Kidney tubule cell (primary cell): ENCODE results near the gene PLA2G10.
A peak's percentile ranks its signal among the peaks of the same experiment; 100 is the strongest.
"Not testable (repeated sequence)": the region's sequence is repeated elsewhere in the genome, so short reads cannot be mapped to it uniquely, and the experiment has no call there.

Source experiments
- DNase-seq: peaks from one replicate; pipeline ENCODE4 v3.0.0-alpha.2; 2018; ENCODE audit warnings: low spot score

PLA2G10 gene

DNA sequence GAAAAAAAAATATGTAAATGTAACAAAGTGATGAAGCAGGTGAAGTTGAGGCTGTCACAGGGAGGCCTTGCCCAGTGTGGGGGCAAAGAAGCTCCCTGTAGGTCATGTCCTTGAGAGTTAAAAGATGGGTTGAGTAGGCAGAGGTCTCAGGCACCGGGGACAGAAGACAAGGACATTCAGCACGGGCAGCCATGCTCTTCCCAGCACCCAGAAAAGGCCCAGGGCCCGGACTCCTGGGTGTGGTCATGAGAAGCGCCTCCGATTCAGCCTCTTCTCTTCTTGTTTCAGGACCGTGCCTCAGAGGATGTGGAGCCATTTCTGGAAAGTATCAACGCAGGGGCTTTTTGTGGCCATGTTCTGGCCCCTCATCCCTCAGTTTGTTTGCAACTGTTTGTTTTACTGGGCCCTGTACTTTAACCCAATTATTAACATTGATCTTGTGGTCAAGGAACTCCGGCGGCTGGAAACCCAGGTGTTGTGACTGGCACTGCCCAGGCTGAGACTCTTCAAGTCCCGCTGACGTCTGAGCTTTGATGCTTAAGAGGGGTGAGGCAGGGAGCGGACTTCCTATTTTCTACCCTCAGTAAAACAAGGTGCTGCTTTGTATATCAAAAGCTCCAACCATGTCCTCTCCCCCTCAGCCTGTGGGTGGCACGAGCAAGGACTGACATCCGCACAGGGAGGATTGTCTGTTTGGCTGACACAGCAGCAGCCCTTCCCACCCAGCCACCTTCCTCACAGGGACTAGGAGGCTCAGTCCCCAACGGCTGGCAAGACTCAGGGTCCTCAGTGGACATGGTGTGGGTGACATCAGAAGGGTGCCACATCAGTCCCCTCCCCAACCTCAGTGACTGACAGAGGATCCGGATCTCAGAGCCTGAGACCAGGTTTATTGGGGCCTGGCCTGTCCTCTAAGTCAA, 26.5 kb downstream of the PLA2G10 start:
- DNase-seq, result no peak

DNA sequence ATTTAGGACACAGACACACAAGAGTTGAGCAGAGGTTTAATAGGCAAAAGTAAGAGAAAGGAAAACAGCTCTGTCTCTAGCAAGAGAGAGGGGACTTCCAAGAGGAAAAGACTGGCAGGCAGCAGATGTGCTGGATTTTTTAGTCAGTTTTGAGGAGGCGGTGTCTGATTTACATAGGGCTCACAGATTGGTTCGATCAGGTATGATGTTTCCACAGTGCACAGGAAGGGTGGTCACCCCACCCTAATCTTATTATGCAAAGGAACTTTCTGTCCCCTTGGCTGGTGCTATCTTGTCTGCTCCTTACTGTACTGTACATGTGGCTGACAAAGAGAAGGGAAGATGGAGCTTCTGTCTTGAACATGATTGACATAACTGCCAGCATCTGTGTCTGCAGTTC, 36.0 kb downstream of the PLA2G10 start:
- no peak for DNase-seq

DNA sequence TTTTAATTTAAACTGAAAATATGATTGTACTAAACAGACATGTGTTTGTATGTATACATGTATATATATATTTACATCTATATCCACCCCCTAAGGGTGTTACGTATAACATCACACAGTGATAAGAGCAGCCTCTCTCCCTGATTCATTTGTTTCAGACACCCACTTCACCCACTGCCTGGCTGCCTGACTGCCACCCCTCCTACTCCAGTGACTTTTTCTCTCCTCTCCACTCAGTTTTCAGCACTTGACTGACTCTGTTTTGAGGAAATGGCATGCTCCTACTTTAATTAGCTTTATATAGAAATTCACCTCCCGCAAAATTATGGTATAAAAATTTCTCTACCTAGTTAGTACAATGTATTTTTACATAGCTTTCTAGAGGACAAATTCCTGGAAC, 41.4 kb downstream of the PLA2G10 start:
- no peak for DNase-seq

DNA sequence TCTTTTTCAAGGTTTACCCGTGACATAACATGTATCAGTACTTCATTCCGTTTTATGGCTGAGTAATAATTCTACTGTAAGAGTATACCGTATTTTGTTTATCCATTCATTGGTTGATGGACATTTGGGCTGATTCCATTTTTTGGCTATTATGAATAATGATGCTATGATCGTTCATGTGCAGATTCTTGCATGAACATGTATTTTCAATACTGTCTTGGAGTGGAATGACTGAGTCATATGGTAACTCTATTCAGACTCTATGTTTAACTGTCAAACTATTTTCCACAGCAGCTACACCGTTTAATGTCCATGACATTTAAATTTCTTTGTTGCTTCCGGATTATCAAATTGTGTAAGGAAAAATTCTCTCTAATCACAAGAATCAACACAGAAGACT, 43.5 kb downstream of the PLA2G10 start:
- no peak for DNase-seq

DNA sequence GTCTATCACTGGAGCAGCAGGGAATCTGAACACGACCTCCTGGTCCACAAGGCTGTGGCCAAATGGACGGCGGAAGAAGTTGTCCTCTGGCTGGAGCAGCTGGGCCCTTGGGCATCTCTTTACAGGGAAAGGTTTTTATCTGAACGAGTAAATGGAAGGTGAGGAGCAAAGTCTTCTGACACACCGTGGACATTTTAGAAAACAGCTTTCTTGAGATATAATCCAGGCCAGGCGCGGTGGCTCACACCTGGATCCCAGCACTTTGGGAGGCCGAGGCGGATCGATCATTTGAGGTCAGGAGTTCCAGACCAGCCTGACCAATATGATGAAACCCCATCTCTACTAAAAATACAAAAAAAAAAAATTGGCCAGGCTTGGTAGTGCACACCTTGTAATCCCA, 44.3 kb downstream of the PLA2G10 start:
- no peak for DNase-seq

DNA sequence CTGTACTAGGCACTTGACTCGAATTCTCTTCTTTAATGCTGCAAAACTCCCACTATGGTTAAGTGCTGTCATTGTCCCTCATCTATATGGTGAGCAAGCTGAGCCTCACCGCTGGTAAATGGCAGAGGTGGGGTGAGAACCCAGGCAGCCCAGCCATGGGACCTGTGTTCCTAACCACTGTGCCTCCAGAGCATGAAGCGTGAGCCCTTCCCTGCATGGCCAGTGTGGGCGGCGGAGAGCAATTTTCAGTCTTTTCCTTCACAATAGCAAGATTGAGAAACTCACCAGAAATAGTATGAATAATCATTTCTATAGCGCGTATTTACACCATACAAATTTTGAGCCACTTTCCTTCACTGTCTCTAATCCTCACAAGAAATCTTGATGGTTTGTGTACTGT, 52.2 kb downstream of the PLA2G10 start:
- no peak for DNase-seq

DNA sequence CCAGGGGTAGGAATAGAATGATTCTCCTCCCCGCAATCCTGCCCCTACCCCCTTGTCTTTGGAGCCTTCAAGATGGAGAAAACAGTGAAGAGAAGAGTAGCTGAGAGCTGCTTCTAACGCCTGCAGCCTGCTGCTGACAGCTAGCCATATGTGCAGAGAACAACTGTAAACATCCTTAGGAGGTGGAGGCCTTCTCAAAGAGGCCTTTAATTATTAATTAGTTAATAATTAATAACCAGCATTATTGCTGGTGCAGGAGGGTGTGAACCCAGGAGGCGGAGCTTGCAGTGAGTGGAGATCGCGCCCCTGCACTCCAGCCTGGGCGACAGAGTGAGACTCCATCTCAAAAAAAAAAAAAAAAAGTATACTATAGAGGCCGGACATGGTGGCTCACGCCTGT, 52.9 kb downstream of the PLA2G10 start:
- DNase-seq, result no peak

DNA sequence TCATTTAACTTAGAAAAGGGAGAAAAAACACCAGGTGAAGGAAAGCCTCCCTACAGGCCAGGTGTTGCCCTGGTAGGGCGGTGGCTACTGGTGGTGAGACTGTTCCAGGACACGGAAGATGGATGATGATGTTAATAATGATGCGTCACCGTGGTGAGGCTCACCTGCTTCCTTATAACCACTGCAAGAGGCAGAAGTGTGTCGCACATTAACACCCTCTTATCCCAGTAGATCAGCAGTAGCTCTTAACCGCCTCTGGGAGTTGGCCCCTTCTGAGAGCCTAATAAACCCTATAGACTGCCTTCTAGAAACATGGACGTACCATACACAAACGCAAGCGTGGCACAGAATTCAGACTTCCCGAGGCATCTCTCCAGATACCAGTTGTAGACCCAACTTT, 53.6 kb downstream of the PLA2G10 start:
- peak; percentile 55 for DNase-seq

DNA sequence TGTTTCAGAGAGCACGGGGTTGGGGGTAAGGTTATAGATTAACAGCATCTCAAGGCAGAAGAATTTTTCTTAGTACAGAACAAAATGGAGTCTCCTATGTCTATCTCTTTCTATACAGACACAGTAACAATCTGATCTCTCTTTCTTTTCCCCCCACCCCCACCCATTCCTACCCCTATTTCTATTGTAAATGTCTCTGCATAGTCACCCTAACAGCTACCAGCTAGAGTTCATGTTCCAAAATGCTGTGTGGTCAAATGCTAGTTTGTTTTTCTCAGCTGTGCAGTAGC, 57.2 kb downstream of the PLA2G10 start:
- not testable (repeated sequence) for DNase-seq

DNA sequence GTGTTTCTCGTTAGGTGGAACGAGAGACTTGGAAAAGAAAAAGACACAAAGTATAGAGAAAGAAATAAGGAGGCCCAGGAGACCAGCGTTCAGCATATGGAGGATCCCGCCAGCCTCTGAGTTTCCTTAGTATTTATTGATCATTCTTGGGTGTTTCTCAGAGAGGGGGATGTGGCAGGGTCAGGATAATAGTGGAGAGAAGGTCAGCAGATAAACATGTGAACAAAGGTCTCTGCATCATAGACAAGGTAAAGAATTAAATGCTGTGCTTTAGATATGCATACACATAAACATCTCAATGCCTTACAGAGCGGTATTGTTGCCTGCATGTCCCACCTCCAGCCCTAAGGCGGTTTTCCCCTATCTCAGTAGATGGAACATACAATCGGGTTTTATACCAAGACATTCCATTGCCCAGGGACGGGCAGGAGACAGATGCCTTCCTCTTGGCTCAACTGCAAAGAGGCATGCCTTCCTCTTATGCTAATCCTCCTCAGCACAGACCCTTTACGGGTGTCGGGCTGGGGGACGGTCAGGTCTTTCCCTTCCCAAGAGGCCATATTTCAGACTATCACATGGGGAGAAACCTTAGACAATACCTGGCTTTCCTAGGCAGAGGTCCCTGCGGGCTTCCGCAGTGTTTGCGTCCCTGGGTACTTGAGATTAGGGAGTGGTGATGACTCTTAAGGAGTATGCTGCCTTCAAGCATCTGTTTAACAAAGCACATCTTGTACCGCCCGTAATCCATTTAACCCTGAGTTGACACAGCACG, 57.7 kb downstream of the PLA2G10 start:
- peak; percentile 61 for DNase-seq

DNA sequence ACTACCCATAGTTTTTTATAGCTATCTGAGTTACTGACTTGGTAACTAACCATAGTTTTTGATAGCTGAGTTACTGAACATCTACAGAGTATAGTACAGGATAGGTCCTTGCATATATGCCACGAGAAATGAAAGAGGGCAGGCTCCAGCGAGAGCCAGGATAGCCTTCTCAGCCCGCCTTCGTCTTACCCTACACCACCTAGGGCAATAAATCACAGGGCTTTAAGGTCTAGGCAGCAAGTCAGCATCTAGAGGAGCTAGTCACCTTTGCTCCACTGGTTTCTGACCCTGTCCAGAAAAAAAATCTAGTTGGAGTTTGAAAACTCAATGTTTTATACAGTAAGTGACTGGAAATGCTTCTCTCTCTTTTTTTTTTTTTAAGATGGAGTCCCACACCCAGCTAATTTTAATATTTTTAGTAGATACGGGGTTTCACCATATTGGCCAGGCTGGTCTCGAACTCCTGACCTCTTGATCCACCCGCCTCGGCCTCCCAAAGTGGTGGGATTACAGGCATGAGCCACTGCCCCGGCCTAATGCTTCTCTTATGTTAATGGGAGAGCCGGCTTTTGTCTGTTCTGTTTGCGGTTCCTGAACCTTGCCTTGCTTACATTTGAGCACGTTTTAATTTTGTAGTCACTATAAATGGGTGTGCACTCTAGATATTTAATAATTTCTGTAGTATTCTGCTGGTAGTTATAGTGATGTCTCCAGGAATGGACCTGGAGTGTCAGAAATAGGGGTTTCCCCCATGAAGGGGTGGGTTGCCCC, 58.5 kb downstream of the PLA2G10 start:
- DNase-seq, result no peak

DNA sequence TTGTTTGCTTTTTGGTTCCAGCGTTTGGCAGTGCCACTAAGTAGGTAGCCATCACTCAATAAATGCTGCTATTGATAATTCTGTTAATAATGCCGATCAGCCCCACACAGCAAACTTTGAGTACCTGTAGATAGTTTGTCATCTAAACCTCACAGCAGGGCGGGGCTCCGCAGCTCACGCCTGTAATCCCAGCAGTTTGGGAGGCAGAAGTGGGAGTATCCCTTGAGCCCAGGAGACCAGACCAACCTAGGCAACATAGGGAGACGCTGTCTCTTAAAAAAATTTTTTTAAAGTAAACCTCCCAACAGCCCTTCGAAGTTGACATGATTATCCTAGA, 59.8 kb downstream of the PLA2G10 start:
- no peak for DNase-seq

DNA sequence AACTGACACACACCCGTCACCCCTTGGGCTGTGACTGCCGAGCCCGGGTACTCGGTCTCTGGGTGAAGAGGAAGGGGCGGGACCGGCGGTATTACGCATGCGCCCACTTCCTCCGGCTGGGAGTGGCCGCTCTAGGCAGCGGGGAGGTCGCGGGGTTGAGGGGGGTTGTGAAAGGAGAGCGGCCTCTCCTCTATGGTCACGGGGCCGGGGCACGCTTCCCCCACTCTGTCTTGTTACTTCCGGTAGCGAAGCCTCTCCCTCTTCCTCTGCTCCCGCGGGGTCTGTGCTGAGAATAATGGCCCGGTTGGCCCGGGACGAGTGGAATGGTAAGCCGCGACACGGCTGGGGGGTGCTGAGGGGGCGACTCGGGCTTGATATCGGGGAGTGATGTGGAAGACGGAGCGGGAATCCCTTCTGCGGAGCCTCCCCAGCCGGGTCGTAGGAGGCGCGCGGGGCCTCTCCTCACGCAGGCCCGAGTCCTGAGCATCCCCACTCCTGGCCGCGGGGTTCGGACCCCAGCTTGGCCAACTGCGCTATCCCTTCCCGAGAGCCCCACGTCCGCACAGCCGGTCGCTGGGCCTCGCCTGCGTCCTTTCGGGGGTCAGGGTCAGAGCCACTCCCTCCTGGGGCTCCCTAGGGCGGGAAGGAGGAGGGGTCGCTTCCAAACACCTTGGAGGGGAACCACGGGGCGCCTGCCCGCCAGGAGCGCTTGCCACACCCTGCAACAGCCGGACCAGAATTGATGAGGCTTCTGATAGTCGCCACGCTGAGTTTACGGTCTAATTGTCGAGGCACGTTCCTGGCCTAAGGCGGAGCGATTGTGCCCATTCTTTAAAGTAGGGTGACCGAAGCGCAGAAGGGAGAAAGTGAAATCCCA, 61.2 kb downstream of the PLA2G10 start, which contains the start of gene BFAR:
Gene BFAR (plus strand): TSS at position 259 of the 877 bp plus-strand sequence. CDS start 11,396 bp downstream, outside the sequence.
- peak; percentile 98 for DNase-seq

DNA sequence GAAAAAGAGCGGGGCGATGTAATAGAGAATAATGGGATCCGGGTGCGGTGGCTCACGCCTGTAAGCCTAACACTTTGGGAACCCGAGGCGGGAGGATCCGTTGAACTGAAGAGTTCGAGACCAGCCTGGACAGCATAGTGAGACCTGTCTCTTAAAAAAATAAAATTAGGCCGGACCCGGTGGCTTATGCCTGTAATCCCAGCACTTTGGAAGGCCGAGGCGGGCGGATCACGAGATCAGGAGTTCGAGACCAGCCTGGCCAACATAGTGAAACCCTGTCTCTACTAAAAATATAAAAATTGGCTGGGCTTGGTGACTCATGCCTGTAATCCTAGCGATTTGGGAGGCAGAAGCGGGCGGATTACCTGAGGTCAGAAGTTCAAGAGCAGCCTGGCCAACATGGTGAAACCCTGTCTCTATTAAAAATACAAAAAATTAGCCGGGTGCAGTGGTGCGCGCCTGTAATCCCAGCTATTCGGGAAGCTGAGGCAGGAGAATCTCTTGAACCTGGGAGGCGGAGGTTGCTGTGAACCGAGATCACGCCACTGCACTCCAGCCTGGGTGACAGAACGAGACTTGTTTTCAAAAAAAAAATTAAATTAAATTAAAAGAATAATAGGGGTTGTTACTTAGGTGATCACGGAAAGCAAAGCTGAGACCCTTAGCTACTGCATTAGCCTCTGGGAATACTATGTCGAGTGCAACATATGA, 63.3 kb downstream of the PLA2G10 start:
- DNase-seq, result not testable (repeated sequence)

DNA sequence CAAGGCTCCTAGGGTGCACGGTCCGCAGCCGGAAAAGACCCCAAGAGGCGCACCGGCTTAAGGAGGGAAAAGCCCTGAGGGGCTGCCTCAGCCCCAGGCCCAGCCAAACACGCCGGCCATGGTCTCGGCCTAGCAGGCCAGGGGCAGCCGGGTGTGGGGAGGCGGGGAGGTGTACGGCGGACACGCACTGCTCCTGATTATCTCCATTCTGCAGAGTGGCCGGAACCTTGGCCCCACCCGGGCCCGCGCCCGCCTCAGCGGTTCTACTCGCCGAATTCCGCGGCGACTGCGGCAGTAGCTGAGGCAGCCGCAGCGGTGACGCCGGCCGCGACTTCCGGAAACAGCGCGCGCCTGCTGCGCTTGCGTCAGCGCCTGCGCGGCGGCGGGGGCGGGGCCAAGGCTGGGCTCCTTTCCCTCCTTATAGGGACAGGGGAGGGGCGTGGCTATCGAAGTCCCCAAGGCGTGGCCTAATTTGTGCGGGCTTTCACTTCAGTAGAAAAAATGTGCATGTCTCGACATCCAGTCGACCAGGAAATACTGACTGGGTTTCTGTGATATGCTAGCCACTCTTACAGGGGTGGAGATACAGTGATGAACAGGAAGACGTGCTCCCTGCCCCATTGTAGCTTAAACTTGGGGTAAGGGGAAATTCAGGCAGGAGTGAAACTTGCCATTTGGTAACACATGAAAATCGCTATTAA, 64.0 kb downstream of the PLA2G10 start, which contains the start of gene PARN:
Gene PARN (minus strand): TSS at position 342 of the 701 bp plus-strand sequence. CDS start 135 bp downstream, at position 207.
- peak; percentile 97 for DNase-seq

DNA sequence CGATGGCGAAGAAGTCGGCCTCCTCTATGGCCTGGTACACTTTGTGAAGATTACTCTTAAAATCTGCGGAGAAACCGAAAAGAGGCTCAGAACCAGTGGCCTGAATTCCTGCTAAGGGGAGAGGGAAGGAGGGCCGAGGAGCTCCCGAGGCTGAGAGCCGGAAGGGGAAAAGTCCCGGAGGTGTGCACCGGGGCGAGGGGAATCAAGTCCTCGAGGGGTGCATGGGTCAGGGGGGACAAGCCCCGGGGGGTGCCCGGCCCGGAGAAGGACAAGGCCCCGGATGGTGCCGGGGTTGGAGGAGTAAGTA, 64.5 kb downstream of the PLA2G10 start:
- DNase-seq, result no peak

DNA sequence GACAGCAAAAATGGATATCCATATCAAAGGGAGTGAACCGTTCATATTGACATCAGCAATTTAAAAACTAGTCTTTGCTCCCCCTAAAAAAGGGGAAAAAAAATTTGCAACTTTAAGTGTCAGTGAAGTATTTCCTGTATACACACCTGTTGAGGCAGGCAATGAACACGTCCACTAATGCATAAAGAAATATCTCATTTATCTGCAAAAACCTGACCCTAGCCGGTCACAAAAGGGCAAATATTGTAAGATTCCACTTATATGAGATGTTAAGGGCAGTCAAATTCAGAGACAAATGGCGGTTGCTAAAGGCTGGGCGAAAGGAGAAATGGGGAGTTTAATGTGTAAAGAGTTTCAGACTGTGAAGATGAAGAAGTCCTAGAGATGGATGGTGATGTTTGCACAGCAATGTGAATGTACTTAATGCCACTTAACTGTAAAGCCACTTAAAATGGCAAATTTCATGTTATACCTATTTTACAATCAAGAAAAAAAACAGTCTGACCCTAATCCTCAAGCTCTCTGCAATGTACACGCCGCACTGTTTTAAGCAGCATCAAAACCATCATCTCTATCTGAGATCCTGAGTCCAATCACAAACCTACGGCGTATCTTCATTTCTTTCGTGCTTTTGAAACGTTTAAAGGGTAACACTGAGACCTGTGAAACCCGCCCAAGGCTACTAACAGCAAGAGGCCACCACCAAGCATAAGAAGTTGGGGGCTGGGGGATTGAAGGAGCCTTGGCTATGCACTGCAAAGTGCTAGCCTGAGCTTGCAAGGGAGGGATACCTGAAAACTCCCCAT, 65.1 kb downstream of the PLA2G10 start:
- DNase-seq, result no peak

DNA sequence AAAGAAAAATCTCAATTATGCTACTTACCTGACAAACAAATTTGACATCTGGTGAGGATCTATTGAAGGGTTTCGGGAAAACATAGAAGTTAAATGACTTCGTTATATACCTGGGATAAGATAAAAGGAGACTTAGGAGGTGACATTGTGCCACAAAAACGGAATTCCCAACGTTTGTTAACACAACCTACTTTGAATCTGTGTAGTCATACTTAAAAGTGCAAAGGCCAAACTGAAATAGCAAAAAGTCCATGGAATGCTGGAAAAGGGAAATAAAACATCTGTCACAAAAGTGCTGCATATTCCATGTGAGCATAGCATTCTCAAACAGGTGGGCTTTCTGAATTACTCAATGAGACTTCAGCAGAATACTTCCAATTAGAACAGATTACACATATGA, 67.0 kb downstream of the PLA2G10 start:
- DNase-seq, result no peak
